ENCODE measurements around the gene PGM1. TPM values are rescaled to one million over a fixed set of nuclear protein-coding genes. Genes with fewer than 3 reads are reported as not detected.

Gene PGM1
- total RNA-seq, 4 donors from 2014 or later = 37.1 to 84.1 (median 63.2) TPM

GRCh38 chr1:63645317-63645716 lies 52.1 kb downstream of the PGM1 start:
- H3K27ac ChIP-seq = no peak overlapping the region
- TF ChIP-seq, protein P1, sequence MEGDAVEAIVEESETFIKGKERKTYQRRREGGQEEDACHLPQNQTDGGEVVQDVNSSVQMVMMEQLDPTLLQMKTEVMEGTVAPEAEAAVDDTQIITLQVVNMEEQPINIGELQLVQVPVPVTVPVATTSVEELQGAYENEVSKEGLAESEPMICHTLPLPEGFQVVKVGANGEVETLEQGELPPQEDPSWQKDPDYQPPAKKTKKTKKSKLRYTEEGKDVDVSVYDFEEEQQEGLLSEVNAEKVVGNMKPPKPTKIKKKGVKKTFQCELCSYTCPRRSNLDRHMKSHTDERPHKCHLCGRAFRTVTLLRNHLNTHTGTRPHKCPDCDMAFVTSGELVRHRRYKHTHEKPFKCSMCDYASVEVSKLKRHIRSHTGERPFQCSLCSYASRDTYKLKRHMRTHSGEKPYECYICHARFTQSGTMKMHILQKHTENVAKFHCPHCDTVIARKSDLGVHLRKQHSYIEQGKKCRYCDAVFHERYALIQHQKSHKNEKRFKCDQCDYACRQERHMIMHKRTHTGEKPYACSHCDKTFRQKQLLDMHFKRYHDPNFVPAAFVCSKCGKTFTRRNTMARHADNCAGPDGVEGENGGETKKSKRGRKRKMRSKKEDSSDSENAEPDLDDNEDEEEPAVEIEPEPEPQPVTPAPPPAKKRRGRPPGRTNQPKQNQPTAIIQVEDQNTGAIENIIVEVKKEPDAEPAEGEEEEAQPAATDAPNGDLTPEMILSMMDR (IDR thresholded peaks at IDR 0.05) = no peak
- TF ChIP-seq POLR2A (IDR thresholded peaks at IDR 0.05) = no peak
- DNase-seq = no peak
- 62 to 77% methylated on average over 2 of the region's 2 CpGs for WGBS, 2 donors
- no peaks in the 10 kb centered on the region for H3K36me3 ChIP-seq
- no peak overlapping the region for H3K4me3 ChIP-seq (replicated peaks in 1 of 3)
- no peaks in the 10 kb centered on the region for H3K9me3 ChIP-seq
- intact Hi-C loops (cut with DNase I) = no loop called here
- no peaks in the 10 kb centered on the region for H3K4me1 ChIP-seq
- no peaks in the 10 kb centered on the region for H3K27me3 ChIP-seq

- WGBS, 2 donors = 91 to 100% methylated on average over 1 of the region's 1 CpG
- H3K36me3 ChIP-seq = peaks cover 0 to 5% of the 10 kb centered on the region in 2 donors
- H3K27ac ChIP-seq = no peak overlapping the region
- no peaks in the 10 kb centered on the region for H3K4me1 ChIP-seq
- H3K27me3 ChIP-seq = no peaks in the 10 kb centered on the region
- H3K4me3 ChIP-seq (replicated peaks in 1 of 3) = no peak overlapping the region
- intact Hi-C loops (cut with DNase I) = no loop called here
- DNase-seq = no peak
- TF ChIP-seq POLR2A (IDR thresholded peaks at IDR 0.05) = no peak
- TF ChIP-seq, protein P1 (IDR thresholded peaks at IDR 0.05) = no peak
- no peaks in the 10 kb centered on the region for H3K9me3 ChIP-seq
Measured at GRCh38 chr1:63648689-63649088, 55.5 kb downstream of the PGM1 start.

GRCh38 chr1:63651161-63651701 lies 58.0 kb downstream of the PGM1 start:
- Histone ChIP-seq H3K9me3 (no peaks in the 10 kb centered on the region), H3K4me1 (no peaks in the 10 kb centered on the region), H3K27me3 (no peaks in the 10 kb centered on the region), H3K27ac (no peak overlapping the region), H3K4me3 (replicated peaks in 1 of 3) (no peak overlapping the region), H3K36me3 (peaks cover 0 to 5% of the 10 kb centered on the region in 2 donors)
- intact Hi-C loops (cut with DNase I) = no loop called here
- 83 to 90% methylated on average over 6 of the region's 6 CpGs for WGBS, 2 donors
- TF ChIP-seq, protein P1 (IDR thresholded peaks at IDR 0.05) = no peak
- no peak for TF ChIP-seq POLR2A (IDR thresholded peaks at IDR 0.05)
- peak in 1 of 2 donors; percentile 29 for DNase-seq

GRCh38 chr1:63653976-63654375 lies 60.8 kb downstream of the PGM1 start:
- Histone ChIP-seq H3K27ac (no peak overlapping the region), H3K36me3 (peaks cover 0 to 5% of the 10 kb centered on the region in 2 donors), H3K27me3 (no peaks in the 10 kb centered on the region), H3K4me3 (replicated peaks in 1 of 3) (no peak overlapping the region), H3K9me3 (no peaks in the 10 kb centered on the region), H3K4me1 (no peaks in the 10 kb centered on the region)
- DNase-seq = no peak
- intact Hi-C loops (cut with DNase I) = no loop called here
- 94 to 95% methylated on average over 6 of the region's 6 CpGs for WGBS, 2 donors
- TF ChIP-seq, protein P1 (IDR thresholded peaks at IDR 0.05) = no peak
- no peak for TF ChIP-seq POLR2A (IDR thresholded peaks at IDR 0.05)

DNA sequence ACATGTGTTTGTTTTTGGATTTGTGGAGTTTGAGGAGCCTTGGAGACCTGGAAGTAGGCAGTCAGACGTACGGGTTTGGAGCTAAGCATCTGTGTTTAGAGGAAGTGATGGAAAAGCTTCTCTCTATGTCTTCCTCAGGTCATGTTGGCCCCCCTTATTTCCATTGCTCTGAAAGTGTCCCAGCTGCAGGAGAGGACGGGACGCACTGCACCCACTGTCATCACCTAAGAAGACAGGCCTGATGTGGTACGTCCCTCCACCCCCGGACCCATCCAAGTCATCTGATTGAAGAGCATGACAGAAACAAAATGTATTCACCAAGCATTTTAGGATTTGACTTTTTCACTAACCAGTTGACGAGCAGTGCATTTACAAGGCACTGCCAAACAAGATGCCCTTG lies 66.2 kb downstream of the PGM1 start:
- H3K4me3 ChIP-seq (replicated peaks in 1 of 3) = no peak overlapping the region
- no peaks in the 10 kb centered on the region for H3K36me3 ChIP-seq
- no peaks in the 10 kb centered on the region for H3K4me1 ChIP-seq
- H3K9me3 ChIP-seq = no peaks in the 10 kb centered on the region
- no peak for TF ChIP-seq POLR2A (IDR thresholded peaks at IDR 0.05)
- TF ChIP-seq, protein P1 (IDR thresholded peaks at IDR 0.05) = no peak
- intact Hi-C loops (cut with DNase I) = no loop called here
- WGBS, 2 donors = 90 to 92% methylated on average over 7 of the region's 7 CpGs
- no peaks in the 10 kb centered on the region for H3K27me3 ChIP-seq
- H3K27ac ChIP-seq = no peak overlapping the region
- DNase-seq = no peak

Measured in thyroid gland (tissue), 4 donors.